ENCODE measurements around the gene PPP2R3B.

The PPP2R3B gene

GRCh38 chrX:319579-320125, 67.1 kb downstream of the PPP2R3B start:
- H3K4me3 ChIP-seq (ENCODE audit: low read depth, low read length): peak overlapping the region; percentile 98
- no peak for DNase-seq (ENCODE audit: low read depth)
- TF ChIP-seq CTCF (IDR thresholded peaks at IDR 0.05; ENCODE audit: low read depth, low read length, missing control alignments): no peak

GRCh38 chrX:318739-319578, 67.7 kb downstream of the PPP2R3B start, which contains the start of gene GTPBP6:
Gene GTPBP6 (minus strand): TSS chrX:318796. CDS start chrX:318787, 9 bp downstream.
- DNase-seq (ENCODE audit: low read depth): peak; percentile 99
- peak within 1 kb of the TSS; percentile 98 for H3K4me3 ChIP-seq (ENCODE audit: low read depth, low read length)
- peak; percentile 5 for TF ChIP-seq CTCF (IDR thresholded peaks at IDR 0.05; ENCODE audit: low read depth, low read length, missing control alignments)

GRCh38 chrX:318068-318738, 68.5 kb downstream of the PPP2R3B start:
- TF ChIP-seq CTCF (IDR thresholded peaks at IDR 0.05; ENCODE audit: low read depth, low read length, missing control alignments): no peak
- peak; percentile 98 for DNase-seq (ENCODE audit: low read depth)
- peak overlapping the region; percentile 92 for H3K4me3 ChIP-seq (ENCODE audit: low read depth, low read length)

GRCh38 chrX:317424-318067, 69.2 kb downstream of the PPP2R3B start:
- TF ChIP-seq CTCF (IDR thresholded peaks at IDR 0.05; ENCODE audit: low read depth, low read length, missing control alignments): no peak
- no peak for DNase-seq (ENCODE audit: low read depth)
- peak overlapping the region; percentile 52 for H3K4me3 ChIP-seq (ENCODE audit: low read depth, low read length)

- no peak for DNase-seq (ENCODE audit: low read depth)
- TF ChIP-seq CTCF (IDR thresholded peaks at IDR 0.05; ENCODE audit: low read depth, low read length, missing control alignments): no peak
- H3K4me3 ChIP-seq (ENCODE audit: low read depth, low read length): no peak overlapping the region
Measured at GRCh38 chrX:316351-317325, 70.1 kb downstream of the PPP2R3B start.

Data from GM12864 (cell line).